GM12878 (cell line): Measurements from ENCODE around the gene TLK2. TPM values are rescaled to one million over a fixed set of nuclear protein-coding genes. Genes with fewer than 3 reads are reported as not detected.

ENCODE experiments used
- ATAC-seq: fragments of 200-7000 bp; cut with Tn5 transposase; 3 replicates; pipeline ENCODE4 v1.9.1; 2020; ENCODE audit warnings: mild to moderate bottlenecking, moderate library complexity
- BruUV-seq: library from RNA; stranded (reverse); fragments of 400-500 nt; replicated peaks from 2 replicates; lab custom pipeline; 2021; lab: Mats Ljungman, UMichigan
- CTCF ChIA-PET: fragments of 300-600 bp; sonication (Branson Sonifier 250); formaldehyde crosslinking; extraction: SDS; loops from one replicate; lab custom pipeline; 2021; ENCODE audit warnings: inconsistent platforms; lab: Yijun Ruan, JAX
- POLR2A ChIA-PET: fragments of 350-600 bp; formaldehyde crosslinking; extraction: SDS; loops from one replicate; lab custom pipeline; 2021; ENCODE audit warnings: inconsistent platforms; lab: Charles Lee
- RAD21 ChIA-PET: fragments of 300-600 bp; sonication (Branson Sonifier 250); formaldehyde crosslinking; loops from one replicate; lab custom pipeline; 2023; ENCODE audit warnings: antibody characterized with exemption; ENCODE audit not compliant: unreplicated experiment; lab: Charles Lee
- SMC1A ChIA-PET: fragments of 300-600 bp; sonication (Branson Sonifier 250); formaldehyde crosslinking; loops from one replicate; lab custom pipeline; 2023; ENCODE audit not compliant: unreplicated experiment, uncharacterized antibody; lab: Charles Lee
- DNase-seq: peaks from one replicate; pipeline ENCODE4 v3.0.0-alpha.2; 2011; ENCODE audit warnings: low read depth, low spot score
- FAIRE-seq: peaks from 3 replicates; lab custom pipeline; 2011; peaks lifted over from hg19 to GRCh38; lab: Jason Lieb, UNC
- H2AFZ ChIP-seq: 2 replicates; pipeline ENCODE4 v1.6.0; 2011; ENCODE audit warnings: low read depth, low read length, control low read depth; ENCODE audit not compliant: control insufficient read depth
- H3K27ac ChIP-seq: 2 replicates; pipeline ENCODE4 v1.5.1; 2011; ENCODE audit warnings: control low read depth; ENCODE audit not compliant: control insufficient read depth, insufficient read depth
- H3K27me3 ChIP-seq, 2 experiments: replicated peaks in 1 of 2; 2 replicates each; pipeline versions ENCODE4 v1.6.0 to v1.6.1; 2011; ENCODE audit warnings: low read length in 1 of 2; ENCODE audit not compliant: control insufficient read depth in 2 of 2, insufficient read depth in 2 of 2
- H3K36me3 ChIP-seq, 2 experiments: 2 replicates each; pipeline ENCODE4 v1.5.1; 2011; ENCODE audit warnings: low read length in 1 of 2; ENCODE audit not compliant: control insufficient read depth in 2 of 2, insufficient read depth in 2 of 2
- H3K4me1 ChIP-seq: 2 replicates; pipeline ENCODE4 v1.6.1; 2011; ENCODE audit warnings: mild to moderate bottlenecking, low read length, moderate library complexity, mixed read lengths; ENCODE audit not compliant: control insufficient read depth, insufficient read depth
- H3K4me2 ChIP-seq: 2 replicates; pipeline ENCODE4 v1.6.0; 2011; ENCODE audit warnings: control low read depth; ENCODE audit not compliant: control insufficient read depth, insufficient read depth
- H3K4me3 ChIP-seq: fragments of 200-600 bp; sonication (generic); 2 replicates; pipeline ENCODE4 v1.5.1; 2016
- H3K79me2 ChIP-seq: 2 replicates; pipeline ENCODE4 v1.6.0; 2011; ENCODE audit warnings: low read length; ENCODE audit not compliant: control insufficient read depth, insufficient read depth
- H3K9ac ChIP-seq: 2 replicates; pipeline ENCODE4 v1.8.0; 2011; ENCODE audit warnings: low read length, control low read depth, mixed read lengths; ENCODE audit not compliant: control insufficient read depth, insufficient read depth
- H3K9me3 ChIP-seq: replicated peaks from 3 replicates; pipeline ENCODE4 v1.5.1; 2011; ENCODE audit warnings: mild to moderate bottlenecking, low read length; ENCODE audit not compliant: control insufficient read depth, insufficient read depth
- H4K20me1 ChIP-seq: 2 replicates; pipeline ENCODE4 v1.6.0; 2011; ENCODE audit not compliant: control insufficient read depth, insufficient read depth
- CREB1 ChIP-seq: IDR thresholded peaks from 2 replicates; pipeline ENCODE4 v1.6.1; 2012; ENCODE audit warnings: low read depth, mild to moderate bottlenecking, inconsistent platforms
- ESRRA ChIP-seq: IDR thresholded peaks from 2 replicates; pipeline ENCODE4 v1.6.1; 2012; ENCODE audit warnings: mild to moderate bottlenecking, low read length, improper control_type of control experiment
- ETV6 ChIP-seq, 2 experiments: fragments of 450-650 bp in 1 of 2; IDR thresholded peaks in 1 of 2; conservative IDR thresholded peaks in 1 of 2; 2 replicates each; pipeline ENCODE4 v1.6.1; 2014; ENCODE audit warnings: antibody characterized with exemption in 1 of 2, borderline replicate concordance in 1 of 2, low read depth in 1 of 2, mild to moderate bottlenecking in 1 of 2, moderate library complexity in 1 of 2
- MEF2A ChIP-seq: IDR thresholded peaks from 2 replicates; pipeline ENCODE4 v1.6.1; 2011; ENCODE audit warnings: low read depth, mild to moderate bottlenecking, low read length, moderate library complexity; ENCODE audit not compliant: insufficient read depth
- MTA2 ChIP-seq: fragments of 450-650 bp; IDR thresholded peaks from 2 replicates; pipeline ENCODE4 v1.6.1; 2016; ENCODE audit warnings: low read depth, mild to moderate bottlenecking, moderate library complexity
- NFIC ChIP-seq: IDR thresholded peaks from 2 replicates; pipeline ENCODE4 v1.6.1; 2012; ENCODE audit warnings: low read depth, mild to moderate bottlenecking, inconsistent platforms, low read length, moderate library complexity
- POLR2A ChIP-seq: IDR thresholded peaks from 2 replicates; pipeline ENCODE4 v1.6.1; 2011; ENCODE audit warnings: low read depth, mild to moderate bottlenecking, low read length
- SMARCA5 ChIP-seq: fragments of 450-650 bp; IDR thresholded peaks from 2 replicates; pipeline ENCODE4 v1.6.1; 2017; ENCODE audit warnings: mild to moderate bottlenecking
- STAT1 ChIP-seq: fragments of 450-650 bp; conservative IDR thresholded peaks from 2 replicates; pipeline ENCODE4 v1.6.1; 2014; ENCODE audit warnings: antibody characterized with exemption, mild to moderate bottlenecking
- ZNF384 ChIP-seq: IDR thresholded peaks from 2 replicates; pipeline ENCODE4 v1.6.1; 2012; ENCODE audit warnings: low read depth, mild to moderate bottlenecking, low read length, improper control_type of control experiment, borderline replicate concordance
- WGBS: methylation state at CpG from one replicate; pipeline ENCODE4 v1.1.6; 2016; ENCODE audit warnings: low lambda C conversion rate; ENCODE audit not compliant: insufficient replicate concordance, insufficient coverage; ENCODE audit errors: missing lambda C conversion rate; 5-methylcytosine and 5-hydroxymethylcytosine counted together
- in situ Hi-C: fragments of 300-500 bp; cut with MboI; formaldehyde crosslinking; loops from 9 replicates; pipeline ENCODE4 v1.14.3; 2018; ENCODE audit warnings: mixed read lengths
- intact Hi-C: fragments of 100-400 bp; cut with micrococcal nuclease; formaldehyde crosslinking; loops from one replicate; pipeline ENCODE4 v1.14.2; 2022; ENCODE audit not compliant: unreplicated experiment
- polyA plus RNA-seq, 11 experiments: library from polyadenylated mRNA; depleted of rRNA in 4 of 11; unstranded in 6 of 11; stranded (reverse) in 5 of 11; fragments of >200 nt; fragmentation: Nextera tagmentation in 4 of 11; fragmentation: Illumina TruSeq in 1 of 11; extraction: Ambion mirVana in 4 of 11; extraction: Trizol in 1 of 11; gene quantifications; 1 replicate in 1 of 11; 2 replicates in 10 of 11; pipeline versions ENCODE4 v1.2.1 to v1.2.3, GENCODE V29; 2011 to 2016; ENCODE audit warnings: inconsistent platforms in 2 of 11, missing spikeins in 2 of 11, low read depth in 1 of 11
- total RNA-seq, 4 experiments: library from RNA; depleted of rRNA in 3 of 4; stranded (reverse); fragments of >200 nt in 3 of 4; fragmentation: Illumina TruSeq in 1 of 4; extraction: Trizol in 1 of 4; gene quantifications; 2 replicates each; pipeline versions ENCODE4 v1.2.1 to v1.2.3, GENCODE V29; 2013 to 2021
- TF ChIP-seq, protein P1 (sequence below): IDR thresholded peaks from 2 replicates; pipeline ENCODE4 v1.6.1; 2011; ENCODE audit warnings: borderline replicate concordance, low read depth, mild to moderate bottlenecking, moderate library complexity, low read length; ENCODE audit not compliant: insufficient read depth, poor library complexity, severe bottlenecking
- TF ChIP-seq, protein P2 (sequence below): fragments of 450-650 bp; conservative IDR thresholded peaks from 2 replicates; pipeline ENCODE4 v1.6.1; 2017; ENCODE audit warnings: mild to moderate bottlenecking, moderate library complexity
- TF ChIP-seq, protein P3 (sequence below): fragments of 450-650 bp; IDR thresholded peaks from 2 replicates; pipeline ENCODE4 v1.6.1; 2017; ENCODE audit warnings: borderline replicate concordance
- TF ChIP-seq, protein P4 (sequence below): fragments of 450-650 bp; IDR thresholded peaks from 2 replicates; pipeline ENCODE4 v1.6.1; 2017; ENCODE audit warnings: antibody characterized with exemption, mild to moderate bottlenecking, moderate library complexity

TLK2 gene
- total and polyA plus RNA-seq, 10 of the 15 experiments (the other 5 are each of a cell fraction or from before 2014, with no cell fraction given), result 12.1 to 51.2 (median 27.5) TPM

DNA sequence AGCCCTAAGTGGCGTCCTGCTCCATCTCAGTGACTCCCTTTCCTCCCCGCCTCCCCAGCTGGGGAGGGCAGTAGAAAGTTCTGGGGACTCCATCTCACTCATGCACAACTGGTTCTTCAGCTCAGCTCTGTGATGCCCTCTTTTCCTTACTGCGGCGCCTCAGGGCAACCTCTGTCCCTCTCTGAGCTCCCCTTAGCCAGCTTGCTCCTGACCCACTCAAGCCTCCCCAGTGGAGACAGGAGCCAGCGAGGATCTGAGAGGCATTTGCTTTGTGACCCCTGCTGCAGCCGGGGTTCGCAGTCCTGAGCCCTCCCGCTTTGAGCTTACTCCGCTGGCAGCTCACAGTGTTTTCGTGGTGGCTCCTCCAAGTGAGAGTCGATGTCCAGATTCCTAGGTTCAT lies 142.6 kb downstream of the TLK2 start:
- in situ Hi-C loops, result no loop called here
- ATAC-seq, result no peak
- H4K20me1 ChIP-seq, result no peaks in the 10 kb centered on the region
- SMC1A ChIA-PET, result no interaction called here
- no peak for DNase-seq
- 88% methylated on average over 11 of the region's 11 CpGs for WGBS
- H3K79me2 ChIP-seq, result no peaks in the 10 kb centered on the region
- no TSS peak for BruUV-seq
- CTCF ChIA-PET, result no interaction called here
- H3K36me3 ChIP-seq, result peaks cover 0 to 3% of the 10 kb centered on the region in 2 experiments; a peak in 2 of 4 replicates
- RAD21 ChIA-PET, result no interaction called here
- no peak overlapping the region for H2AFZ ChIP-seq
- H3K4me3 ChIP-seq, result no peak overlapping the region
- no peak overlapping the region for H3K9ac ChIP-seq
- intact Hi-C loops, result no loop called here
- no peaks in the 10 kb centered on the region for H3K27me3 ChIP-seq
- FAIRE-seq, result no peak
- no peaks in the 10 kb centered on the region for H3K4me1 ChIP-seq
- no peak overlapping the region for H3K27ac ChIP-seq
- H3K9me3 ChIP-seq, result no peaks in the 10 kb centered on the region
- POLR2A ChIA-PET, result no interaction called here
- no peak overlapping the region for H3K4me2 ChIP-seq
- TF ChIP-seq ZNF384 (no peak), ESRRA (no peak), NFIC (no peak), STAT1 (no peak), CREB1 (no peak), MEF2A (no peak), ETV6 (conservative IDR thresholded peaks at IDR 0.05 in 1 of 2, IDR thresholded peaks at IDR 0.05 in 1 of 2; ENCODE audit: borderline replicate concordance in 1 of 2, low read depth in 1 of 2) (no peak), SMARCA5 (no peak), MTA2 (no peak), POLR2A (no peak)
- TF ChIP-seq, protein P1, sequence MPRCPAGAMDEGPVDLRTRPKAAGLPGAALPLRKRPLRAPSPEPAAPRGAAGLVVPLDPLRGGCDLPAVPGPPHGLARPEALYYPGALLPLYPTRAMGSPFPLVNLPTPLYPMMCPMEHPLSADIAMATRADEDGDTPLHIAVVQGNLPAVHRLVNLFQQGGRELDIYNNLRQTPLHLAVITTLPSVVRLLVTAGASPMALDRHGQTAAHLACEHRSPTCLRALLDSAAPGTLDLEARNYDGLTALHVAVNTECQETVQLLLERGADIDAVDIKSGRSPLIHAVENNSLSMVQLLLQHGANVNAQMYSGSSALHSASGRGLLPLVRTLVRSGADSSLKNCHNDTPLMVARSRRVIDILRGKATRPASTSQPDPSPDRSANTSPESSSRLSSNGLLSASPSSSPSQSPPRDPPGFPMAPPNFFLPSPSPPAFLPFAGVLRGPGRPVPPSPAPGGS, result no peak
- TF ChIP-seq, protein P2, sequence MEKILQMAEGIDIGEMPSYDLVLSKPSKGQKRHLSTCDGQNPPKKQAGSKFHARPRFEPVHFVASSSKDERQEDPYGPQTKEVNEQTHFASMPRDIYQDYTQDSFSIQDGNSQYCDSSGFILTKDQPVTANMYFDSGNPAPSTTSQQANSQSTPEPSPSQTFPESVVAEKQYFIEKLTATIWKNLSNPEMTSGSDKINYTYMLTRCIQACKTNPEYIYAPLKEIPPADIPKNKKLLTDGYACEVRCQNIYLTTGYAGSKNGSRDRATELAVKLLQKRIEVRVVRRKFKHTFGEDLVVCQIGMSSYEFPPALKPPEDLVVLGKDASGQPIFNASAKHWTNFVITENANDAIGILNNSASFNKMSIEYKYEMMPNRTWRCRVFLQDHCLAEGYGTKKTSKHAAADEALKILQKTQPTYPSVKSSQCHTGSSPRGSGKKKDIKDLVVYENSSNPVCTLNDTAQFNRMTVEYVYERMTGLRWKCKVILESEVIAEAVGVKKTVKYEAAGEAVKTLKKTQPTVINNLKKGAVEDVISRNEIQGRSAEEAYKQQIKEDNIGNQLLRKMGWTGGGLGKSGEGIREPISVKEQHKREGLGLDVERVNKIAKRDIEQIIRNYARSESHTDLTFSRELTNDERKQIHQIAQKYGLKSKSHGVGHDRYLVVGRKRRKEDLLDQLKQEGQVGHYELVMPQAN, result no peak
- TF ChIP-seq, protein P3, sequence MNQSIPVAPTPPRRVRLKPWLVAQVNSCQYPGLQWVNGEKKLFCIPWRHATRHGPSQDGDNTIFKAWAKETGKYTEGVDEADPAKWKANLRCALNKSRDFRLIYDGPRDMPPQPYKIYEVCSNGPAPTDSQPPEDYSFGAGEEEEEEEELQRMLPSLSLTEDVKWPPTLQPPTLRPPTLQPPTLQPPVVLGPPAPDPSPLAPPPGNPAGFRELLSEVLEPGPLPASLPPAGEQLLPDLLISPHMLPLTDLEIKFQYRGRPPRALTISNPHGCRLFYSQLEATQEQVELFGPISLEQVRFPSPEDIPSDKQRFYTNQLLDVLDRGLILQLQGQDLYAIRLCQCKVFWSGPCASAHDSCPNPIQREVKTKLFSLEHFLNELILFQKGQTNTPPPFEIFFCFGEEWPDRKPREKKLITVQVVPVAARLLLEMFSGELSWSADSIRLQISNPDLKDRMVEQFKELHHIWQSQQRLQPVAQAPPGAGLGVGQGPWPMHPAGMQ, result no peak
- TF ChIP-seq, protein P4, sequence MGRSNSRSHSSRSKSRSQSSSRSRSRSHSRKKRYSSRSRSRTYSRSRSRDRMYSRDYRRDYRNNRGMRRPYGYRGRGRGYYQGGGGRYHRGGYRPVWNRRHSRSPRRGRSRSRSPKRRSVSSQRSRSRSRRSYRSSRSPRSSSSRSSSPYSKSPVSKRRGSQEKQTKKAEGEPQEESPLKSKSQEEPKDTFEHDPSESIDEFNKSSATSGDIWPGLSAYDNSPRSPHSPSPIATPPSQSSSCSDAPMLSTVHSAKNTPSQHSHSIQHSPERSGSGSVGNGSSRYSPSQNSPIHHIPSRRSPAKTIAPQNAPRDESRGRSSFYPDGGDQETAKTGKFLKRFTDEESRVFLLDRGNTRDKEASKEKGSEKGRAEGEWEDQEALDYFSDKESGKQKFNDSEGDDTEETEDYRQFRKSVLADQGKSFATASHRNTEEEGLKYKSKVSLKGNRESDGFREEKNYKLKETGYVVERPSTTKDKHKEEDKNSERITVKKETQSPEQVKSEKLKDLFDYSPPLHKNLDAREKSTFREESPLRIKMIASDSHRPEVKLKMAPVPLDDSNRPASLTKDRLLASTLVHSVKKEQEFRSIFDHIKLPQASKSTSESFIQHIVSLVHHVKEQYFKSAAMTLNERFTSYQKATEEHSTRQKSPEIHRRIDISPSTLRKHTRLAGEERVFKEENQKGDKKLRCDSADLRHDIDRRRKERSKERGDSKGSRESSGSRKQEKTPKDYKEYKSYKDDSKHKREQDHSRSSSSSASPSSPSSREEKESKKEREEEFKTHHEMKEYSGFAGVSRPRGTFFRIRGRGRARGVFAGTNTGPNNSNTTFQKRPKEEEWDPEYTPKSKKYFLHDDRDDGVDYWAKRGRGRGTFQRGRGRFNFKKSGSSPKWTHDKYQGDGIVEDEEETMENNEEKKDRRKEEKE, result no peak
